Psoas muscle (tissue), 8 donors: ENCODE measurements around the gene SELENOO. TPM values are rescaled to one million over a fixed set of nuclear protein-coding genes. Genes with fewer than 3 reads are reported as not detected.

ENCODE experiments used
- ATAC-seq, 4 donors: fragments of 200-7000 bp; cut with Tn5 transposase; one replicate each; pipeline ENCODE4 v1.9.1; 2020; ENCODE audit warnings: moderate library complexity in 3 of 4, mild to moderate bottlenecking in 2 of 4
- DNase-seq, 2 donors: peaks; one replicate each; pipeline ENCODE4 v3.0.0-alpha.2; 2020
- H3K27ac ChIP-seq: fragments of 200-600 bp; one replicate; pipeline ENCODE4 v1.8.0; 2022
- H3K27me3 ChIP-seq, 3 donors: fragments of 200-600 bp in 1 of 3; one replicate each; pipeline versions ENCODE4 v1.6.1 to v1.8.0; 2013 to 2022; ENCODE audit warnings: low read length in 2 of 3, mild to moderate bottlenecking in 2 of 3, moderate library complexity in 1 of 3; ENCODE audit not compliant: insufficient read depth in 3 of 3
- H3K36me3 ChIP-seq, 2 donors: fragments of 200-600 bp in 1 of 2; one replicate each; pipeline versions ENCODE4 v1.6.1 to v1.8.0; 2013 to 2022; ENCODE audit warnings: low read depth in 1 of 2, mild to moderate bottlenecking in 1 of 2, moderate library complexity in 1 of 2; ENCODE audit not compliant: insufficient read depth in 1 of 2
- H3K4me1 ChIP-seq: fragments of 200-600 bp; one replicate; pipeline ENCODE4 v1.8.0; 2022
- H3K4me3 ChIP-seq: fragments of 200-600 bp; one replicate; pipeline ENCODE4 v1.8.0; 2022; ENCODE audit warnings: mild to moderate bottlenecking
- H3K9me3 ChIP-seq: fragments of 200-600 bp; one replicate; pipeline ENCODE4 v1.8.0; 2022
- CTCF ChIP-seq: fragments of 200-600 bp; IDR thresholded peaks from one replicate; pipeline ENCODE4 v1.8.0; 2022; ENCODE audit warnings: antibody characterized with exemption
- WGBS, 3 donors: extraction: QIAGEN DNeasy Blood & Tissue Kit; methylation state at CpG; one replicate each; pipeline versions ENCODE4 v1.1.6 to v1.1.7; 2013; 5-methylcytosine and 5-hydroxymethylcytosine counted together
- intact Hi-C, 2 donors: fragments of 100-400 bp; cut with DNase I; formaldehyde crosslinking; loops; one replicate each; pipeline versions ENCODE4 v1.11.0 to v1.14.2; 2022
- polyA plus RNA-seq, 3 donors: library from polyadenylated mRNA; stranded (reverse); fragments of 200-250 nt; gene quantifications; one replicate each; pipeline ENCODE4 v1.2.3, GENCODE V29; 2013
- total RNA-seq, 4 donors: library from RNA; stranded (reverse); fragmentation: NEBNext Ultra II Directional in 2 of 4; extraction: Animal tissue kit (Norgen Biotek cat#: 25700) in 2 of 4; gene quantifications; one replicate each; pipeline versions ENCODE4 v1.2.1 to v1.2.4, GENCODE V29; 2021 to 2023
- donor health status: healthy with polysubstance abuse.
- donor health status: DM: no; HTN: no; CAD: no; lungs with moderate emphysema.
- donor health status: Bipolar disorder and iron deficiency.
- donor health status: healthy.
- donor health status: DM: yes; HTN: yes; CAD: no.
- donor health status: DM: no; HTN: no; CAD: no.
- donor health status: DM: no; HTN: no; CAD: no.
- donor health status: DM: yes; HTN: yes; CAD: no.

The SELENOO gene
- total and polyA plus RNA-seq, 7 donors: 10.0 to 26.6 (median 20.0) TPM

- no peaks in the 10 kb centered on the region for H3K9me3 ChIP-seq
- H3K4me1 ChIP-seq: no peaks in the 10 kb centered on the region
- ATAC-seq (no peak), DNase-seq (no peak)
- H3K27ac ChIP-seq: no peak overlapping the region
- TF ChIP-seq CTCF: no peak
- no peaks in the 10 kb centered on the region for H3K27me3 ChIP-seq
- peaks cover 12 to 93% of the 10 kb centered on the region in 2 donors for H3K36me3 ChIP-seq
- no peak overlapping the region for H3K4me3 ChIP-seq
- 78 to 90% (median 86%) methylated on average over 8 of the region's 8 CpGs for WGBS, 3 donors
- intact Hi-C loops: no loop called here
These were observed 21.7 kb downstream of the SELENOO start for GRCh38 chr22:50222508-50222907.

DNA sequence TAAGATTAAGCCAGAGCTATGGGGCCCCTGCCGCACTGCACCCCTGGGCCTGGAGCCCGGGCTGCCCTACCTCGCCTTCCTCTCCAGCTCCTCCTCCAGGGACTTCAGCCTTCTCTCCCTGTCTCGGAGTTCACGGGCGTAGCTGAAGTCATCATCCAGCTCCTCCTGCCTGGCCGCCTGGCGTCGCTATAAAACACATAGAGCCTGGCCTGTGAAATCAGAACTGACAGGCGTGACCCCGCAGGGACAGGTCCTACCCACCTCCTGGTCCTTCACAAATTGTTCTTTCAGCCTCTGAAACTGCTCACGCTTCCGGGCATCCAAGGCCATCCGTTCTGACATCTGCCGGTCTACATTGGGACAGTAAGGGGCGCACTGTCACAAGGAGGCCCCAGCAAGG is 23.3 kb downstream of the SELENOO start:
- peaks cover 8 to 94% of the 10 kb centered on the region in 2 donors for H3K36me3 ChIP-seq
- no peak for TF ChIP-seq CTCF
- no peak overlapping the region for H3K27ac ChIP-seq
- 79 to 85% (median 83%) methylated on average over 16 of the region's 16 CpGs for WGBS, 3 donors
- no peak overlapping the region for H3K4me3 ChIP-seq
- no peaks in the 10 kb centered on the region for H3K9me3 ChIP-seq
- intact Hi-C loops: no loop called here
- H3K4me1 ChIP-seq: no peaks in the 10 kb centered on the region
- DNase-seq (no peak), ATAC-seq (no peak)
- H3K27me3 ChIP-seq: no peaks in the 10 kb centered on the region

GRCh38 chr22:50225200-50225969 is 24.6 kb downstream of the SELENOO start:
- H3K9me3 ChIP-seq: no peaks in the 10 kb centered on the region
- no peak for ATAC-seq
- H3K36me3 ChIP-seq: peaks cover 7 to 99% of the 10 kb centered on the region in 2 donors
- no peak for TF ChIP-seq CTCF
- no peaks in the 10 kb centered on the region for H3K27me3 ChIP-seq
- intact Hi-C loops: no loop called here
- 68 to 81% (median 78%) methylated on average over 20 to 24 of the region's 24 CpGs for WGBS, 3 donors
- H3K4me1 ChIP-seq: no peaks in the 10 kb centered on the region
- DNase-seq: no peak
- H3K4me3 ChIP-seq: no peak overlapping the region
- no peak overlapping the region for H3K27ac ChIP-seq

- Histone ChIP-seq H3K36me3 (peaks cover 6 to 90% of the 10 kb centered on the region in 2 donors), H3K27ac (no peak overlapping the region), H3K4me3 (no peak overlapping the region), H3K27me3 (no peaks in the 10 kb centered on the region), H3K4me1 (no peaks in the 10 kb centered on the region), H3K9me3 (no peaks in the 10 kb centered on the region)
- 89 to 92% (median 89%) methylated on average over 29 to 31 of the region's 31 CpGs for WGBS, 3 donors
- DNase-seq: no peak
- intact Hi-C loops: no loop called here
- ATAC-seq: no peak
- no peak for TF ChIP-seq CTCF
These were observed 25.5 kb downstream of the SELENOO start for GRCh38 chr22:50226063-50226874.
